Measurements from ENCODE around the gene MVB12A.

Gene MVB12A

DNA sequence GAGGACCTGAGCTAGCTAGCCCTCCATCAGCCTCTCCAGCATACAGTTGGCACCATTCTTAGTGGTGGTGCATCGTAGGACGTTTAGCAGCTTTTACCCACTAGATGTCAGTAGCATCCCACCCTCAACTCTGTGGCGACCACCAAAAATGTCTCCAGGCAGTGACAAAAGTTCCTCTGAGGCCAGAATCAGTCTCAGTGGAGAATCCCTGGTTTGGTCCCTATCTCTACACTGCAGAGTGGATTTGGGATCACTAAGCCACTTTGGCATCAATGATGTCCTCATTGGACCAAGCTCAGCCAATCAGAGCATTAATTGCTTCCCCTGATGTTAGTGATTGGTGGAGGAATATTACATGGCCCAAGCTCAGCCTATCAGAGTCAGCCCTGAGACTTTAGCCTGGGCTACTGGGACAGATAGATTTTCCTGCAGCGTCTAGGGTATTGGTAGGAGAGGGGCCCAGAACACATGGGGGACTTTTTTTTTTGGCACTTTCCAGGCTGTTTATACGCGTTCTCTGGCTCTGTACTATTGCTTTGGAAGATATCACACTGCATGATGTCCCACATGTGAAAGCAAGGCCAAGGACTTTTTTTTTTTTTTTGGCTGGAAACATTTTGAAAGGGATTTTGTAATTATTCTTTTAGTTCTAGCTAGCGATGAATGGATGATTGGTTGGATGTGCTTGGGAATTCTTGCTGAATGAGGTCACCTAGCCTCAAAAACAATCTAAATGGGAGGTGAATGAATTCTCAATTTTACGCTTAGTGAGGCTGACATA lies 21.6 kb downstream of the MVB12A start:
- in situ Hi-C loops (cut with MboI; ENCODE audit: low sequenced_read_pairs), result no loop called here

DNA sequence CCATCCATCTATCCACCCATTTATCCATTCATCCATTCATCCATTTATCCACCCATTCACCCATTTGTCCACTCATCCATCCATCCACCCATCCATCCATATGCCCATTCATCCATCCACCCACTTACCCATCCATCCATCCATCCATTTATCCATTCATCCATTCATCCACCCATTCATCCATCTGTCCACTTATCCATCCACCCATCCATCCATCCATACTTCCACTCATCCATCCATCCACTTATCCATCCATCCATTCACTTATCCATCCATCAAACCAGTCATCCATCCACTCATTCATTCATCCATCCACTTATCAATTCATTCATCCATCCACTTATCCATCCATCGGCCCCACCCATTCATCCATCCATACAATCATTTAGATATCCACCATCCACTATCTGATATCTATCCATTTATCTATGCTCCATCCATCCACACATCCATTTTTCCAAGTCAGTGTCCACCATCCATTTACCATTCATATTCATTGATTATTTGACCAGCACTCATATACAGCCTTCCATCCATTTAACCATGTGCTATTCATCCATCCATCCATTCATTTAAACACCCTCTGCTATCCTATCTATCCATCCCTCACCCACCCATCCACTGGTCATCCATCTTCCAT lies 25.8 kb downstream of the MVB12A start:
- in situ Hi-C loops (cut with MboI; ENCODE audit: low sequenced_read_pairs), result no loop called here

DNA sequence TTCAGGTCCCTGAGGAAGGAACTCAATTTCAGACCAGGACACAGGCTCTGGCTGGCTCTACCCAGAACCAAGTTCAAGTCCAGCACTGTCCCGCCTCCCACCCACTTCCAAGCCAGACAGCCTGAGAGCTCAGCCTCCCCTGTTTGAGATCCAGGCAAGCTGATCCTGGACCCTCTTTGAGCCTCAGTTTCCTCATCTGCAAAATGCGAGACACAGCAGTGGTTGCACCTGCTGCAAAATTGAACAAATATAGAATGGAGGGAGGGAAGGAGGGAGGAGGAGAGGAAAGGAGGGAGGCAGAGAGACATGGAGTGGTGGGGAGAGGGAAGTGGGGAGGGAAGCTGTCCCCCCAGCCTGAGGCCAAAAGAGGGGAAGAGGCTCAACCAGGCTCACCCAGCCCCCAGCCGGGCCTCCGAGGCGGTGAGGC lies 27.9 kb downstream of the MVB12A start:
- in situ Hi-C loops (cut with MboI; ENCODE audit: low sequenced_read_pairs), result no loop called here

DNA sequence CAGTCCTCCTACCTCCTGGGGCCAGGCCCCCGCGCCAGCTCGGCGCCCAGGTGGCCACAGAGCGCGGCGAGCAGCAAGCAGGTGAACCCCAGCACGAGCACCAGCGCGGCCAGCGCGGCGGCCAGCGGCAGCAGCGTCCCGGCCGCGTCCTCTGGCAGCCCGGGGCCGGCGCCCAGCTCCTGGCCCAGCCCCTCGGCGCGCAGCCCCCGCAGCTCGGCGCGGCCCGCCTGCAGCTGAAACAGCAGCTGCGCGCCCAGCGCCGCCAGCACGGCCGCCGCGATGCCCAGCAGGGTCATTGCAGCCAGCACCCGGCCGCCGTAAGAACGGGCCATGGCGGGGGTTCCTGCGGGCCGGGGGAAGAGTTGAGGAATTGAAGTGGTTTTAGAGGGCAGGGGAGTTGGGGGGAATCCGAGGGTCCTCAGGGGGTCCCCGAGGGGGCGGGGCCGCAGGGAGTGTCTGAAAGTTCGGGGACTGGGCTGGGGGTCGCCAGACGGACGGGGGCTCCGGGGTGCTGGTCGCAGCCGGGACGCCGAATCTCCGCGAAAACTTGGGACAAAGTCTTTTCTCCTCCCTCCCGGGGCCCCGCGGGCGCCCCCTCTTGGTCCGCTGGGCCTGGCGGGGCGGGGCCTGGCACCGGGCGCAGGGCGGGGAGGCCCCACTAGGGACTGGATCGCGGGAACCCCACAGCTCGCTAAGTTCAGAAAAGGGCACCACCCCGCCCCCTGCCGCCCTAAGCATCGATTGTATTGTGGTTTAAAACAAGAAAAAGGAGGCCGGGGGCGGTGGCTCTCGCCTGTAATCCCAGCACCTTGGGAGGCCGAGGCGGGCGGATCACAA lies 28.5 kb downstream of the MVB12A start, which contains the start of gene TMEM221:
TMEM221 (minus strand) TSS at position 538 of the 837 bp plus-strand sequence; CDS start at position 332, 206 bp downstream.
- in situ Hi-C loops (cut with MboI; ENCODE audit: low sequenced_read_pairs), result no loop called here

DNA sequence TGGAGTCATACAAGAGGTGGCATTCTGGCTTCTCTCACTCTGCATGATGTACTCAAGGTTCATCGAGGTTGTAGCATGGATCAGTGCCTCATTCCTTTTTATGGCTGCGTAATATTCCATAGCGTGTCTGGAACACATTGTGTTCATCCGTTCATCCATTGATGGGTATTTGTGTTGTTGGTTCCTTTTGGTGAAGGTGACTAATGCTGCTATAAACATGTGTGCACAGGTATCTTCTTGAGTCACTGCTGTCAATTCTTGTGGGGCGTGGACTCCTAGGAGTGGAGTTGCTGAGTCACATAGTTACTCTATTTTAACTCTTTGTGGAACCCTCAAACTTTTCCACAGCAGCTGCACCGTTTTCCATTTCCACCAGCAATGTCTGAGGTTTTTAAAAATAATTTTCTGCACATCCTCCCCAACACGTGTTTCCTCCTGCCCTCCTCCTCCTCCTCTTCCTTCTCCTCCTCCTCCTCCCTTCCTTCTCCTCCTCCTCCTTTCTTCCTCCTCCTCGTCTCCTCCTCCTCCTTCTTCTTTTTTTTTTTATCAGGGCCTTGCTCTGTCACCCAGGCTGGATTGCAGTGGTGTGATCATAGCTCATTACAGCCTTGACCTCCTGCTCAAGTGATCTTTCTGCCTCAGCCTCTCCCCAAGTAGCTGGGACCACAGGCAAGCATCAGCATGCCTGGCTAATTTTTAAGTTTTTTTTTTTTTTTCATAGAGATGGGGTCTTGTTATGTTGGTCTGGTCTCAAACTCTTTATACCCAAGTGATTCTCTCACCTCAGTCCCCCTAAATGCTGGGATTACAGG lies 30.6 kb downstream of the MVB12A start:
- in situ Hi-C loops (cut with MboI; ENCODE audit: low sequenced_read_pairs), result no loop called here

DNA sequence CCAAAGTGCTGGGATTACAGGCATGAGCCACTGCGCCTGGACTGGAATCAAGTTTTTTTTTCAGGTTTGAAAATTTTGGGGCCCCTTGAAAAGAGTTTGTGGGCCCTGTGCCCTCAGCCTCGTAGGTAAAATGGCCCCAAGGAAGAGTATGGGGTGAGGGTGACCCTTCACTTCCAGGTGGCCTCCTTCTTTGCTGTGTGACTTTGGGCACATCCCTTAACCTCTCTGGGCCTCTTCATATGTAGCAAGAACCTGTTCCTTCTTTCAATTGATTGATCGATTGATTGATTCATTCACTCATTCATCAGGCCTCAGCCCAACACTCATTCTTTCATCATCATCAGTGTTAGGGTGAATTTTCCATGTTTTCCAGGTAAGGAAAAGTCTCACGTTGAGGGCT lies 32.0 kb downstream of the MVB12A start:
- in situ Hi-C loops (cut with MboI; ENCODE audit: low sequenced_read_pairs), result no loop called here

DNA sequence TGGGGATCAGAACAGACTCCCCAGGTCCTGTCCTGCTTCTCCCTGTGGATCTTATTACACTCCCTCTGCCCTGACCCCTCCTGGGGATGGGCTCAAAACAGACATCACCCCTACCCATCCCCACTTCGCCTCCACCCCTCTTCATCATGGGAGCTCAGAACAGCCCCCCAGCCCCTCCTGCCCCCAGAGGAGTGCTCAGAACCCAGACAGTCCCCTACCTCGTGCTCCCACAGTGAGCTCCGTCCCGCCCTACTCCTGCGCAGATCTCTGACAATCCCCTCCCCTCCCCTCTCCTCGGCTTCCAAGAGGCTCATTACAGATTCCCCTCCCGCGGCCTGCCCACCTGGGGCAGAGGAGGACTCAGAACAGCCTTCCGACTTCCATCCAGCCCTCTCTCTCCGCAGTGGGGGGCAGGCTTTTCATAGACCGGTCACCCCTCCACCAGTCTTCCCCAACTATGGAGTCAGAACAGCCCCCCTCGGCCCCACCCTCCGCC lies 34.8 kb downstream of the MVB12A start:
- in situ Hi-C loops (cut with MboI; ENCODE audit: low sequenced_read_pairs), result no loop called here

DNA sequence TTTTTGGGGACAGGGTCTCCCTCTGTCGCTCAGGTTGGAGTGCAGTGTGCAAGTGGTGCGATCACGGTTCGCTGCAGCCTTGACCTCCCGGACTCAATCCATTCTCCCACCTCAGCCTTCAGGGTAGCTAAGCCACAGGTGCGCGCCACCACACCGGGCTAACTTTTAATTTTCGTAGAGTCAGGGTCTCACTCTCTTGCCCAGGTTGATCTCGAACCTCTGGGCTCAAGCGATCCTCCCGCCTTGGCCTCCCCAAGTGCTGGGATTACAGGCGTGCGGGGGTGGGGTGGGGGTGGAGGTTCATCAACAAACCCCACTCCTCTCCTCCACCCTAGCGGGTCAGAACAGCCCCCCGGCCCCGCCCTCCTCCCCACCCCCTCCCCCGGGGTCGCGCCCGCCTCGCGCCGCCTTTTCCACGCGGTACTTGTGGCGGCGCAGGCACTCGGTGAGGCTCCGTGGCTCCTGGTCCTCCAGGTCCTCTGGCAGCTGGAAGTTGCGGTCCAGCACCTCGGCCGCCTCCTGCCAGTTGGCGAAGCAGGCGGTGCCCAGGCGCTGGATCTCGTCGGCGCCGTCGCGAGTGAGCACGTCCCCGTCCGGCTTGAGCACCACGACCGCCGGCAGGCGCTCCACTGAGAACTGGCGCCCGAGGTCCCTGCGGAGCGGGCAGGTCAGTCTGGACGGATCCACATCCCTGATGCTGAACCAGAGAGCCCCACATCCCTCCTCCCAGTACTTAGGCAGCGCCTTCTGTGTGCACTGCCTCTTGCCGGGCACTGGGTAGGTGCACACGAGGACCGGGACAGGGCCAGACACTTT lies 35.7 kb downstream of the MVB12A start:
- in situ Hi-C loops (cut with MboI; ENCODE audit: low sequenced_read_pairs), result no loop called here

DNA sequence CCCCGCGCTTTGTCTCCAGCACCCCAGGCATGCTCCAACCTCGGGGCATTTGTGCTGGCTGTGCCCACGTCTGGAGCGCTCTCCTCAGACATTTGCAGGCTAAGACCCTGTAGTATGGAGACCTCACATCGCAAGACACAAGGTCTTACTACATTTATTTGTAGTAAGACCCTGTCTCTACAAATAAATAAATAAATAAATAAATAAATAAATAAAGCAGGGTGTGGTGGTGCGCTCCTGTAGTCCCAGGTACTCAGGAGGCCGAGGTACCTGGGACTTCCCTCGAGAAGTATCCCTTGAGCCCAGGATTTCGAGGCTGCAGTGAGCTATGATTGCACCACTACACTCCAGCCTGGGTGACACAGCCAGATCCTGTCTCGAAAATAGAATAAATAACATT lies 36.3 kb downstream of the MVB12A start:
- in situ Hi-C loops (cut with MboI; ENCODE audit: low sequenced_read_pairs), result no loop called here

DNA sequence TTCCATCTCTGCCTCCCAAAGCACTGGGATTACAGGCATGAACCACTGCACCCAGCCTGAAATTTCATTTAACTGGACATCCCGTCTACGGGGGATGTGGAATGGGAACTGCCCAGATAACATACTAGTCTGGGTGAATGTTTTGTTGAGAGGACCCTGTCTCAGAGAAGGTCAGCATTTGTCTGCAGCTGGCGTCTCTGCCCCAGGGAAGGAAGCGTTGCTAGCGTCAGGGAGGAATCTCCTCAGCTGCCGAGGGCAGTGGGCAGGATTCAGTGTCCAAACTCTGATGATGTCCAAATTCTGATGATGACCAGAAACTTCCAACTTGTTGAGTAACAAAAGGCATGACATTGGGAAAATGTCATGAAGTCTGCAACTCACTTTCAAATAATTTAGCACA lies 37.8 kb downstream of the MVB12A start:
- in situ Hi-C loops (cut with MboI; ENCODE audit: low sequenced_read_pairs), result no loop called here

DNA sequence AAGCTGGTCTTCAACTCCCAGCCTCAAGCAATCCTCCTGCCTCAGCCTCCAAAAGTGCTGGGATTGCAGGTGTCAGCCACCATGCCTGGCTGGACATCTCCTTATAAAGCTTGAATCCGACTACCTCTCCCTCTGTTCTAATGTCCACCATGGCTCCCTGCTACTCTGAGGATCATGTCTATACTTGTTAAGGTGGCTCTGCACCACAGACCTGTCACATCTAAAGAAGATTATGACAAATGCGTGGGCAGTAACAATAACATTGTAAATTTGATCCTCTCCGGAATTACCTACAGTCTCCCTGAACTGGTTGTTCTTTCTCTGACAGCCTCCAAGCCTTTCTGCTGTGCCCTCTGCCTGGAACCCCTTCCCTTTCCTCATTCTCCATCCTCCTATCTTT lies 39.1 kb downstream of the MVB12A start:
- in situ Hi-C loops (cut with MboI; ENCODE audit: low sequenced_read_pairs), result no loop called here

DNA sequence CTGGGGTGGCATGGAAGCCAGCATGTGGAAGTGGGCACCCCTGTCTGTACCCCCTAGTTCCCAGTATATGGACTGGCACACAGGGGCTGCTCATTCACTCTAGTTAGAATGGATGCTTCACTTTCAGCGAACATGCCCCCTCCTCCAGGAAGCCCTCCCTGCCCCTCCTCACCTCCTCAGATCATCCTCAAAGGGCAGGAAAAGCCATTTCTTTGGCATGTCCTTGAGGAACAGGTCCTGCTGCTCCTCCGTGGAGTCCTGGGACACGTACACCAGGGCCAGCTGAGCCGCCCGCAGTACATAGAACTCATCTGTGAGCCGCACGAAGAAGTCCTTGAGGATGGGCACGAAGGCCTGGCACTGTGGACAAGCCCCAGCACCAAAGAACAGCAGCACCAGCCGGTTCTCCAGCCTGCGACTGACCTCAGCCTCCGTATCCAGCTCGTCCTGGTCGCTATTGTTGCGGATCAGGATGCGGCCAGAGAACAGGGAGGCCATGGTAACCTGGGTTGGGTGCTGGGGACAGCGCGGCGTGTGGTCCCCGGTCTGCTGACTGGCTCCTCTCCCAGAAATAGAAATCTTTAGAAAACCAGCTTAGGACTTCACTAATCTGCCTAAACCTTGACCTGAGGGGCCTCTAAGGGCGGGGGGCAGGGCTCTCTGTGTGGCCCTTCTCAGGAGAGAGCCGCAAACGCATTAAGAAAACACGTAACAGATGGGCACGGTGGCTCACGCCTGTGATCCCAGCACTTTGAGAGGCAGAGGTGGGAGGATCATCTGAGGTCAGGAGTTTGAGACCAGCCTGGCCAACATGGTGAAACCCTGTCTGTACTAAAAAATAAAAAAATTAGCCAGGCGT lies 40.8 kb downstream of the MVB12A start, which contains the start of gene NXNL1:
NXNL1 (minus strand) TSS at position 555 of the 859 bp plus-strand sequence; CDS start at position 498, 57 bp downstream.
- in situ Hi-C loops (cut with MboI; ENCODE audit: low sequenced_read_pairs), result no loop called here

DNA sequence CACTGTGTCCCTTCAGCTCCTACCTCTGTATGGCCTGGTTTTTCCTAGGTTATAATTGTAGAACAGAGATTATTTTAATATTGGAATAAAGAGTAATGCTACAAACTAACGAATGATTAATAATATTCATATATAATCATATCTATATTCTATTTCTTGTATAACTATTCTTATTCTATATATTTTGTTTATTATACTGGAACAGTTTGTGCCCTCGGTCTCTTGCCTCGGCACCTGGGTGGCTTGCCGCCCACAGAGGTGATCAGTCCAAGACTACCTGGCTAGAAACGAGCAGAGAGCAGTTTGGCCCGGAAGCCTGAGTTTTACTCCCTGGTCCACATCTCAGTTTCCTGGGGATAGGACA lies 46.6 kb downstream of the MVB12A start:
- in situ Hi-C loops (cut with MboI; ENCODE audit: low sequenced_read_pairs), result no loop called here

DNA sequence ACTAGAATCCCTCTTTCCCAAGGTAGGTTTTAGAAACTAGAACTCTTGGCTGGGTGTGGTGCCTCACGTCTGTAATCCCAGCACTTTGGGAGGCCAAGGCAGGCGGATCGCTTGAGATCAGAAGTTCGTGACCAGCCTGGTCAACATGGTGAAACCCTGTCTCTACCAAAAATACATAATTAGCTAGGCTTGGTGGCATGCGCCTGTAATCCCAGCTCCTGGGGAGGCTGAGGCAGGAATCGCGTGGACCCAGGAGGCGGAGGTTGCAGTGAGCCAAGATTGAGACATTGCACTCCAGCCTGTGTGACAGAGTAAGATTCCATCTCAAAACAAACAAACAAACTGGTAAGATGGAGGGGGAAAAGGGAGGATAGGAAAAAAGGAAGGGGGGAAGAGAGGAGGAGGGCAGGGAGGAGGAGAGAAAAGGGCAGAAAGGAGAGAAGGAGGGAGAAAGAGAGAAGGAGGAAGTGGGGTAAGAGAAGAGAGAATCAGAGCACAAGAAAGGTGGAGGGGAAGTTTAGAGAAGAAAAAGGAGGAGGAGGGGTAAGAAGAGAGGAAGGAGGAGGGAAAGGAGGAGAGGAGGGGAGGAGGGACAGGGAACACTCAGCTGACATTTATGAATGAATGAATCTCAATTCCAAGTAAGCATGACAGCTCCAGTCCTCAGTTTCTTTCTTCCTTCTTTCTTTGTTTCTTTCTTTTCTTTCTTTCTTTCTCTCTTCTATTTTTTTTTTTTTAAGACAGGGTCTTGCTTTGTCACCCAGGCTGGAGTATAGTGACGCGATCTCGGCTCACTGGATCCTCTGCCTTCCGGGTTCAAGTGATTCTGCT lies 47.8 kb downstream of the MVB12A start:
- in situ Hi-C loops (cut with MboI; ENCODE audit: low sequenced_read_pairs), result no loop called here

DNA sequence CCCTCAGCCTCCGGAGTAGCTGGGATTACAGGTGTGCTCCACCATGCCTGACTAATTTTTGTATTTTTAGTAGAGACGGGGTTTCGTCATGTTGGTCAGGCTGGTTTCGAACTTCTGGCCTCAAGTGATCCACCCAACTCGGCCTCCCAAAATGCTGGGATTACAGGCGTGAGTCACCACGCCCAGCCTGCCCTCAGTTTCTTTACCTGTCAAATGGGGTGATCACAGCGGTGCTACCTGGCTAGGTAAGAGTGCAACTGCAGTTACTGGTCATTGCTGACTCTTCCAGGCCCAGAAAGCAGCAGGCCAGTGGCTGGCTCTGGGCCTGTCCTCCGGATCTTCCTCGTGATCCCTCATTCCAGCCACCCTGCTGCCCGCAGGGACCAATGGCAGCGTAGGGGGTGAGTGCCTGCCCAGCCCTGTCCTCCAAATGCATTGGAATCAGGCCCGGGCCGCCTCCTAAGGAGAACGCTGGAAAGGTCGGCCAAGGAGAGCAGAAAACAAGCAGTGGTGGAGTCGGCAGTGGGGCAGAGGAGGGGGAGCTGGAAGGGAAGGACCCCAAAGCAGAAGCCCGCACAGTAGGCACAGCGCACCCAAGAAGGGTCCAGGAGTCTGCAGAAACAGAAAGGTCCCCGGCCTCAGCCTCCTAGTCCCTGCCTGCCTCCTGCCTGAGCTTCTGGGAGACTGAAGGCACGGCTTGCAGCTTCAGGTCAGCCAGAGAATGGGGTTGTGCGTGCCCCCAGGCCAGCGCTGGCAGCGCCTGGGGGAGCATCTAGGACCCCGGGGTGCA lies 48.6 kb downstream of the MVB12A start:
- in situ Hi-C loops (cut with MboI; ENCODE audit: low sequenced_read_pairs), result no loop called here

DNA sequence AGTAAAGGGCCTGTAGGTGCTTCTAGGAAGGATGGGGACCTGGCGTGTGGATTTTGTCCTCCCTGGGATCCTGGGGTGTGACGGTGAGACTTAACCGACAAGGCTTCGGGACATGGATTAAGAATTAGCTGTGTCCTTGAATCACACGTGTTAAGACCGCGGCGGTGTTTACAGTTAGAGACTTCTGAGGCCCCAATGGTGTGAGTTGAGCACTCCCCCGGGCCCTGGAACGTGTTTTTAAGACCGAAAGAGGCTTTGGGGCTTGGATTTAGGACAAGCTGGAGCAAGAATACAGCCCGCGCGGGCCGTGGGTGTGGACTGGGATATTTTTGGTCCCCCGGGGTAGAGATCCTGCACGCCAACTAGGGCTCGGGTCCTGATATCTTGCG lies 49.2 kb downstream of the MVB12A start:
- in situ Hi-C loops (cut with MboI; ENCODE audit: low sequenced_read_pairs), result no loop called here

DNA sequence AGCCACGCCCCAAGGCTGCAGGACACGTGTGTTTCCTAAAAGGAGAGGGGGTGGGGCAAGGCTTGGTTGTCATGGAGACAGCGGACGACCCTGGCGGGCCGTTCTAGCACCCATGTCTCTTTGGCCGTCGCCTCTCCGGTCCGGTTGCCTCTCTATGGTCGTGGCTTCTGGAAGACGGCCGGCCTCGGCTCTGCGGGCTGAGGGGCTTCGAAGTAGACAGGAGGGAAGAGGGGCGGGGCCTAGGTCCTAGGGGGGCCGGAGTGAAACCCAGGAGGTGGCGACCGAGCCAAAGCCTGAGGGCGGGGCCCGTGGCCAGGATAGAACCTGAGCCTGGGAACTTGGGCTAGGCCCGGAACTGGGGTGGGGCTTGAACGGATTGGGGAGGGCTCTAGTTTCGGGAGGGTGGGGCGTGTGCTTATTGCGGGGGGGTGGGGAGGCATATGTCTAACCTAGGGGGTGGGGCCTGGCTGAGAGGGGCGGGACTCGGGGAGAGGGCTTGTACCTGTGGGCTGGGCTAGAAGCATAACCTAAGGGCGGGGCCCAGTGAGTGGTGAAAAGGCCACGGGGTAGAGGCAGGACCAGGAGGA lies 49.7 kb downstream of the MVB12A start:
- in situ Hi-C loops (cut with MboI; ENCODE audit: low sequenced_read_pairs), result no loop called here

Data from HL-60/S4 treated with retinoic acid at 250 ng/mL for 4 days and 3 days (cell line).